Measurements from ENCODE around the gene SYCN.

DNA sequence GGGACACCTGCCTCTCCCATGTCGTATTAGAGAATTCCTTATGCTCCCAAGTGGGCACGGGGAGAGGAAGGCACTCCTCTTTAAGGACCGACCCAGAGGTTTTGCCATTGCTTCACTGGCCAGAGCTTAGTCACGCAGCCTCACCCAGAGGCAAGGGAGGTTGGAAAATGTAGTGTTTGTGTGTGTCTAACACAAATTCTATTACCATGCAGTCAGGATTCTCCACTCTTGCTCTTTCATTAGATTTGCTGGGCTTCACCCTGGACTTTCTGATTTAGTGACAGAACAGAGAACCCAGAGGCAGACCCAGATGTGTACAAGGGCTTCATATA is 21.9 kb downstream of the SYCN start:
- no peak for TF ChIP-seq CTCF (IDR thresholded peaks at IDR 0.05)
- no peak for TF ChIP-seq POLR2AphosphoS5 (IDR thresholded peaks at IDR 0.05)
- TF ChIP-seq EP300 (IDR thresholded peaks at IDR 0.05), result no peak
- TF ChIP-seq POLR2A (IDR thresholded peaks at IDR 0.05), result no peak

All from suprapubic skin (tissue), 4 donors.